Activated CD8-positive, alpha-beta T cell treated with anti-CD3 and anti-CD28 coated beads, Interleukin-2, amount 10 ng/mL, durations not matched to agents 7 days and 5 days (primary cell): Measurements from ENCODE around the gene CYB561A3. TPM values are rescaled to one million over a fixed set of nuclear protein-coding genes. Genes with fewer than 3 reads are reported as not detected.

Experiments
- ATAC-seq: fragments of 150-1000 bp; cut with Tn5 transposase; one replicate; pipeline ENCODE4 v1.10.0; 2021; ENCODE audit warnings: moderate library complexity
- CTCF ChIA-PET: fragments of 350-600 bp; sonication (Branson Sonifier 250); formaldehyde crosslinking; loops from one replicate; lab custom pipeline; 2021; ENCODE audit warnings: antibody characterized with exemption; lab: Charles Lee
- POLR2A ChIA-PET: fragments of 350-600 bp; sonication (Branson Sonifier 250); formaldehyde crosslinking; loops from one replicate; lab custom pipeline; 2021; ENCODE audit warnings: antibody characterized with exemption; lab: Charles Lee
- DNase-seq: peaks from one replicate; pipeline ENCODE4 v3.0.0-alpha.2; 2020
- H3K27ac Mint-ChIP-seq: one replicate; pipeline ENCODE4 v1.8.0; 2021; ENCODE audit warnings: mild to moderate bottlenecking, mixed read lengths
- H3K27me3 Mint-ChIP-seq: one replicate; pipeline ENCODE4 v1.8.0; 2021; ENCODE audit warnings: low read depth, mixed read lengths
- H3K36me3 Mint-ChIP-seq: one replicate; pipeline ENCODE4 v1.8.0; 2021; ENCODE audit warnings: low read depth, mixed read lengths
- H3K4me1 Mint-ChIP-seq: one replicate; pipeline ENCODE4 v1.8.0; 2021; ENCODE audit warnings: low read depth, mixed read lengths
- H3K4me3 Mint-ChIP-seq: one replicate; pipeline ENCODE4 v1.8.0; 2021; ENCODE audit warnings: mild to moderate bottlenecking, mixed read lengths
- H3K9me3 Mint-ChIP-seq: one replicate; pipeline ENCODE4 v1.8.0; 2022; ENCODE audit warnings: mixed read lengths; ENCODE audit not compliant: insufficient read depth
- total RNA-seq, 2 experiments: library from RNA; stranded (reverse); gene quantifications; one replicate each; pipeline ENCODE4 v1.2.3, GENCODE V29; 2021

Gene CYB561A3
- total RNA-seq, 2 experiments from 2014 or later, result 53.2 to 55.6 TPM

DNA sequence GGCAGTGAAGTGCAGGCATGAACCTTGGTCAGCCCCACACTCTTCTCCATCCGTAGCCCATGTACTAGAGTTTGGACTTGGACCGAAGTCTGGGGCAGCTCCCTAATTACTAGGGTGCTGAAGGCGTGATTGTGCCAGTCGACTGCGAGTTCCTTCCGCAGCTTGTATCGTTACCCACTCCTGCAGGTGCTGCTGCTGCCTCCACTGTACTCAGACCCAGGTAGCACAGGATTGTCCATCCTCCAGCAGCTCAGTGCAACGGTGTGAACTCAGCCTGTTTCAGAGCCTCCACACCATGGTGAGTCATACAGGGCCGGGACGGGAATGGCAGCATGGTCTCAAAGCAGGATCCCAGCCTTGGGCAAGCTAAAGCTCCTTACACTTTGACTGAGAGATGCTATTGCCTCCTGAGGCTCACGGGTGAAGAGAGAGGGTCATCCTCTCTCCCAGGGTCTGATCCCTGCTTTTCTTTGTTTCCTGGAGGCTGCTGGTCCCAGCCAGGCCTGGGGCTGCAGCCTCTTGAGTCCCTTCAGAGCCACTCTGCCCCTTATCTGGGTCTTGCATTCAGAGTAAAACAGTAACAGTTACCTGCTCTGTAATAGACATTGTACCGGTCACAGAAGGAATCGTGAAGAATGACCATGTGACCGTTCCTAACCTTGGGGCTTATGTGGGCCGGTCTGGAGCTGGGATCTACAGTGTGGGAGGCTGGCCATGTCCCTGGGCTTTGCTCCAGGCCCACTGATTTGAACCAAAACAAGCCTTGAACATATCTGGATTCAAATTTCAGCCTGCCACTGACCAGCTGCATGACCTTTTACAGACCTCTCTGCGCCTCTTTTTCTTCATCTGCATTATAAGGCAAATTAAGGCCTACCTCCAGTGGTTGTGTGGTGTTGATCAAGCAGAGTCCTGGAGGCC lies 27.0 kb downstream of the CYB561A3 start:
- Mint-ChIP-seq H3K9me3 (no peaks in the 10 kb centered on the region), H3K4me3 (peak overlapping the region; percentile 81), H3K27me3 (no peaks in the 10 kb centered on the region), H3K27ac (peak overlapping the region; percentile 94), H3K4me1 (peaks cover 62% of the 10 kb centered on the region), H3K36me3 (peaks cover 16% of the 10 kb centered on the region)
- no peak for DNase-seq
- POLR2A ChIA-PET, result interaction anchor here (1.1 to 5.9 kb wide), 7 partner anchors 28 to 95 kb away, joined by 3 to 72 read pairs (median 6); partner anchors contain the start of genes CPSF7, CYB561A3, SDHAF2 and TMEM138
- CTCF ChIA-PET, result interaction anchor here (0.7 to 9.8 kb wide), 13 partner anchors 18 to 419 kb away, joined by 3 to 390 read pairs (median 17); partner anchors contain the start of genes CYB561A3, TMEM138, TMEM216 and VWCE
- no peak for ATAC-seq

- Mint-ChIP-seq H3K9me3 (no peaks in the 10 kb centered on the region), H3K27ac (peak overlapping the region; percentile 94), H3K4me1 (peaks cover 63% of the 10 kb centered on the region), H3K27me3 (no peaks in the 10 kb centered on the region), H3K4me3 (peak overlapping the region; percentile 81), H3K36me3 (peaks cover 23% of the 10 kb centered on the region)
- DNase-seq, result no peak
- ATAC-seq, result no peak
- ChIA-PET POLR2A (interaction anchor here (0.6 to 5.9 kb wide), 15 partner anchors 8 to 113 kb away, joined by 3 to 72 read pairs (median 4); partner anchors contain the start of genes CPSF7, CYB561A3, SDHAF2 and TMEM138), CTCF (interaction anchor here (0.7 to 9.8 kb wide), 10 partner anchors 17 to 418 kb away, joined by 3 to 390 read pairs (median 8); partner anchors contain the start of genes CYB561A3, TMEM138, TMEM216 and VWCE)
Observed at GRCh38 chr11:61333550-61334433, 27.9 kb downstream of the CYB561A3 start.

GRCh38 chr11:61332797-61333549 lies 28.7 kb downstream of the CYB561A3 start, which contains the start of the genes DDB1 and TKFC:
TSS of gene DDB1 (minus strand) at chr11:61333105. CDS start at chr11:61332968, 137 bp downstream.
TSS of gene TKFC (plus strand) at chr11:61333228. CDS start at chr11:61334729, 1,501 bp downstream.
- peak within 1 kb of the TSS; percentile 81 for H3K4me3 Mint-ChIP-seq
- H3K27me3 Mint-ChIP-seq, result no peaks in the 10 kb centered on the region
- no peaks in the 10 kb centered on the region for H3K9me3 Mint-ChIP-seq
- peaks cover 29% of the 10 kb centered on the region for H3K36me3 Mint-ChIP-seq
- H3K4me1 Mint-ChIP-seq, result peaks cover 67% of the 10 kb centered on the region
- ATAC-seq (peak; percentile 94), DNase-seq (peak; percentile 98)
- ChIA-PET POLR2A (interaction anchor here (0.7 to 5.9 kb wide), 12 partner anchors 9 to 114 kb away, joined by 3 to 72 read pairs (median 4); partner anchors contain the start of genes CPSF7, CYB561A3, SDHAF2 and TMEM138), CTCF (interaction anchor here (0.9 to 9.8 kb wide), 6 partner anchors 29 to 102 kb away, joined by 3 to 390 read pairs (median 16); partner anchors contain the start of genes CYB561A3, TMEM138, TMEM216 and VWCE)
- H3K27ac Mint-ChIP-seq, result peak within 1 kb of the TSS; percentile 94

GRCh38 chr11:61332281-61332796 lies 29.3 kb downstream of the CYB561A3 start:
- H3K4me1 Mint-ChIP-seq, result peaks cover 67% of the 10 kb centered on the region
- no peaks in the 10 kb centered on the region for H3K27me3 Mint-ChIP-seq
- no peaks in the 10 kb centered on the region for H3K9me3 Mint-ChIP-seq
- ATAC-seq (no peak), DNase-seq (no peak)
- H3K36me3 Mint-ChIP-seq, result peaks cover 34% of the 10 kb centered on the region
- peak overlapping the region; percentile 94 for H3K27ac Mint-ChIP-seq
- CTCF ChIA-PET, result interaction anchor here (1.6 to 3.9 kb wide), 2 partner anchors 53 to 103 kb away, joined by 7 to 25 read pairs; no protein-coding TSS in a partner anchor
- H3K4me3 Mint-ChIP-seq, result peak overlapping the region; percentile 81
- POLR2A ChIA-PET, result interaction anchor here (2.6 kb wide), 1 partner anchor 30 kb away, joined by 9 read pairs; the partner anchor contains the start of gene TMEM138

GRCh38 chr11:61331651-61332050 lies 30.0 kb downstream of the CYB561A3 start:
- DNase-seq (no peak), ATAC-seq (no peak)
- ChIA-PET CTCF (interaction anchor here (1.1 to 3.9 kb wide), 5 partner anchors 25 to 104 kb away, joined by 3 to 25 read pairs (median 4); partner anchors contain the start of gene VWCE), POLR2A (interaction anchor here (0.9 to 2.6 kb wide), 2 partner anchors 28 to 31 kb away, joined by 3 to 9 read pairs; partner anchors contain the start of gene TMEM138)
- Mint-ChIP-seq H3K27me3 (no peaks in the 10 kb centered on the region), H3K36me3 (peaks cover 34% of the 10 kb centered on the region), H3K4me1 (peaks cover 62% of the 10 kb centered on the region), H3K9me3 (no peaks in the 10 kb centered on the region), H3K4me3 (peak overlapping the region; percentile 81), H3K27ac (peak overlapping the region; percentile 94)

DNA sequence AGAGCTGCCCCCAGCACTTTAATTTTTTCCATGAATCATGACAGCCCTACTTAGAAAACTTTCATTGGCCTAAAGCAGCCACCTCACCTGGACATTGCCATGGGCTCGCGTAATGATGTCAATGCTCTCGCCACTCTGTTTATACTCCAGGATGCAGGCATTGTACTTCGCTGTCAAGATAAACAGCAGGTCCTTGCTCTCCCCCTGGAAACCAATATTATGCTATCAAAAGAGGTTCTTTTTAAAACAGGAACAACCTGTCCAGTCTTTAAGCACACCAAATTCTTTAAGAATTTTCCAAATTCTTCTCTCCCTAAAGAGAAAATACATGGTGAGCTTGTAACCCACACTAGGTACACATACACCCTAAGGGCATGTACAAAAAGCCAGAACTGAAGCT lies 31.8 kb downstream of the CYB561A3 start:
- no peaks in the 10 kb centered on the region for H3K9me3 Mint-ChIP-seq
- peaks cover 50% of the 10 kb centered on the region for H3K36me3 Mint-ChIP-seq
- DNase-seq (no peak), ATAC-seq (no peak)
- ChIA-PET POLR2A (interaction anchor here (2.6 kb wide), 1 partner anchor 33 kb away, joined by 9 read pairs; the partner anchor contains the start of gene TMEM138), CTCF (interaction anchor here (3.9 kb wide), 1 partner anchor 56 kb away, joined by 25 read pairs; no protein-coding TSS in a partner anchor)
- no peak overlapping the region for H3K4me3 Mint-ChIP-seq
- H3K27me3 Mint-ChIP-seq, result no peaks in the 10 kb centered on the region
- no peak overlapping the region for H3K27ac Mint-ChIP-seq
- peaks cover 44% of the 10 kb centered on the region for H3K4me1 Mint-ChIP-seq

- Mint-ChIP-seq H3K4me1 (peaks cover 31% of the 10 kb centered on the region), H3K36me3 (peaks cover 60% of the 10 kb centered on the region), H3K27ac (no peak overlapping the region), H3K4me3 (no peak overlapping the region), H3K9me3 (no peaks in the 10 kb centered on the region), H3K27me3 (no peaks in the 10 kb centered on the region)
- CTCF ChIA-PET, result interaction anchor here (1.4 to 3.2 kb wide), 4 partner anchors 8 to 149 kb away, joined by 4 to 19 read pairs (median 6); no protein-coding TSS in a partner anchor
- DNase-seq, result no peak
- POLR2A ChIA-PET, result no interaction called here
- no peak for ATAC-seq
Observed at GRCh38 chr11:61328351-61328750, 33.3 kb downstream of the CYB561A3 start.

DNA sequence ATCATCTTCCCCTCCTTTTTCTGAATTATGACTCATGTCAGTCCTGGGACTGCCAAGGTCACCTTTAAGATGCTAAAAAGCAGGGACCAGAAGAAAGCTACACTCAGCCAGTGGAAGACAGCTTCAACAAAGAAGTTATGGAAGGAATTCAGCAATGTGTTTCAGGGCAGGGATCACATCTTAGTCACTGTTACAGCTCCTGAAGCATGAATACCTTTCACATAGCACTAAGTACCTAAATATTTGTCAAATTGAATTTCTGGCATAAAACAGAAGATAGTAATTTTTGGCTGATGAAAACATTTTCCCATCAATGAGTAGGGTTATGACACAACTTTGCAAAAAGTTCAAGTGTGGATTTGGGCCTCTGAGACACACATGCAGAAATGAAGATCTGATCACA lies 34.0 kb downstream of the CYB561A3 start:
- no peak for ATAC-seq
- CTCF ChIA-PET, result interaction anchor here (1.3 to 3.2 kb wide), 5 partner anchors 8 to 149 kb away, joined by 4 to 19 read pairs (median 5); no protein-coding TSS in a partner anchor

GRCh38 chr11:61325649-61326414 lies 35.9 kb downstream of the CYB561A3 start:
- no peak overlapping the region for H3K27ac Mint-ChIP-seq
- ChIA-PET CTCF (interaction anchor here (1.2 to 3.2 kb wide), 2 partner anchors 10 to 60 kb away, joined by 3 to 19 read pairs; no protein-coding TSS in a partner anchor), POLR2A (interaction anchor here (0.5 to 1.2 kb wide), 4 partner anchors 16 to 188 kb away, joined by 3 to 4 read pairs (median 3); partner anchors contain the start of gene CYB561A3)
- H3K36me3 Mint-ChIP-seq, result peaks cover 69% of the 10 kb centered on the region
- no peak overlapping the region for H3K4me3 Mint-ChIP-seq
- ATAC-seq (no peak), DNase-seq (no peak)
- no peaks in the 10 kb centered on the region for H3K9me3 Mint-ChIP-seq
- H3K27me3 Mint-ChIP-seq, result no peaks in the 10 kb centered on the region
- peaks cover 15% of the 10 kb centered on the region for H3K4me1 Mint-ChIP-seq

More for the DNA sequence above, 34.0 kb downstream of the CYB561A3 start:
- Mint-ChIP-seq H3K27me3 (no peaks in the 10 kb centered on the region), H3K4me3 (no peak overlapping the region), H3K4me1 (peaks cover 29% of the 10 kb centered on the region), H3K27ac (peak overlapping the region; percentile 5), H3K9me3 (no peaks in the 10 kb centered on the region), H3K36me3 (peaks cover 66% of the 10 kb centered on the region)
- no peak for DNase-seq
- POLR2A ChIA-PET, result interaction anchor here (0.7 to 0.8 kb wide), 2 partner anchors 35 to 319 kb away, joined by 3 read pairs; no protein-coding TSS in a partner anchor
